Nephron (organoid): ENCODE data around the gene SDR42E2.
A peak's percentile ranks its signal among the peaks of the same experiment; 100 is the strongest.

Experiments used
- H3K27ac Mint-ChIP-seq, 3 experiments: 2 replicates each; pipeline ENCODE4 v1.8.0; 2020; ENCODE audit warnings: mixed read lengths in 3 of 3, mild to moderate bottlenecking in 2 of 3, moderate library complexity in 1 of 3
- H3K27me3 Mint-ChIP-seq: 2 replicates; pipeline ENCODE4 v1.8.0; 2021; ENCODE audit warnings: low read depth, mild to moderate bottlenecking, moderate library complexity, mixed read lengths
- H3K36me3 Mint-ChIP-seq: 2 replicates; pipeline ENCODE4 v1.8.0; 2020; ENCODE audit warnings: low read depth, mixed read lengths
- H3K4me1 Mint-ChIP-seq: 2 replicates; pipeline ENCODE4 v1.8.0; 2020; ENCODE audit warnings: mixed read lengths
- H3K4me3 Mint-ChIP-seq, 3 experiments: 2 replicates each; pipeline ENCODE4 v1.8.0; 2020; ENCODE audit warnings: mild to moderate bottlenecking in 3 of 3, mixed read lengths in 3 of 3, moderate library complexity in 2 of 3
- H3K9me3 Mint-ChIP-seq: 2 replicates; pipeline ENCODE4 v1.8.0; 2020; ENCODE audit warnings: mixed read lengths
- TF ChIP-seq, protein P1 (sequence below), 3 experiments: fragments of 200-600 bp; sonication (generic); IDR thresholded peaks; one replicate each; pipeline ENCODE4 v1.5.0; 2021; ENCODE audit warnings: antibody characterized with exemption in 3 of 3; ENCODE audit not compliant: unreplicated experiment in 3 of 3

SDR42E2 gene

GRCh38 chr16:22220714-22221113, 58.4 kb downstream of the SDR42E2 start:
- TF ChIP-seq, protein P1, sequence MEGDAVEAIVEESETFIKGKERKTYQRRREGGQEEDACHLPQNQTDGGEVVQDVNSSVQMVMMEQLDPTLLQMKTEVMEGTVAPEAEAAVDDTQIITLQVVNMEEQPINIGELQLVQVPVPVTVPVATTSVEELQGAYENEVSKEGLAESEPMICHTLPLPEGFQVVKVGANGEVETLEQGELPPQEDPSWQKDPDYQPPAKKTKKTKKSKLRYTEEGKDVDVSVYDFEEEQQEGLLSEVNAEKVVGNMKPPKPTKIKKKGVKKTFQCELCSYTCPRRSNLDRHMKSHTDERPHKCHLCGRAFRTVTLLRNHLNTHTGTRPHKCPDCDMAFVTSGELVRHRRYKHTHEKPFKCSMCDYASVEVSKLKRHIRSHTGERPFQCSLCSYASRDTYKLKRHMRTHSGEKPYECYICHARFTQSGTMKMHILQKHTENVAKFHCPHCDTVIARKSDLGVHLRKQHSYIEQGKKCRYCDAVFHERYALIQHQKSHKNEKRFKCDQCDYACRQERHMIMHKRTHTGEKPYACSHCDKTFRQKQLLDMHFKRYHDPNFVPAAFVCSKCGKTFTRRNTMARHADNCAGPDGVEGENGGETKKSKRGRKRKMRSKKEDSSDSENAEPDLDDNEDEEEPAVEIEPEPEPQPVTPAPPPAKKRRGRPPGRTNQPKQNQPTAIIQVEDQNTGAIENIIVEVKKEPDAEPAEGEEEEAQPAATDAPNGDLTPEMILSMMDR (IDR thresholded peaks at IDR 0.05; ENCODE audit: unreplicated experiment in 3 of 3): no peak

DNA sequence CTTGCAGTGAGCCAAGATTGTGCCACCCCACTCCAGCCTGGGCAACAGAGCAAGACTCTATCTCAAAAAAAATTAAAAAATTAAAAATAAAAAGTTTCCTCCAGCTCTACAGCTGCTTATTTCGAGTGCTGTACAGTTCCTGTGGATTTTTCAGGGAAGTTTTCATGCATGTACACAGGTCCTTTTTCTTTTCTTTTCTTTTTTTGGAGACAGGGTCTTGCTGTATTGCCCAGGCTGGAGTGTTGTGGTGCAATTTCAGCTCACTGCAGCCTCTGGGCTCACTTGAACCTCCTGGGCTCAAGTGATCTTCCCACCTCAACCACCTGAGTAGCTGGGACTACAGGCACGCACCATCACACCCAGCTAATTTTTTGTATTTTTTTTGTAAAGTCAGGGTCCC, 59.7 kb downstream of the SDR42E2 start:
- TF ChIP-seq, protein P1 (IDR thresholded peaks at IDR 0.05; ENCODE audit: unreplicated experiment in 3 of 3): no peak
- H3K4me1 Mint-ChIP-seq: peaks cover 13% of the 10 kb centered on the region
- H3K4me3 Mint-ChIP-seq: no peak overlapping the region
- no peak overlapping the region for H3K27ac Mint-ChIP-seq
- H3K27me3 Mint-ChIP-seq: no peaks in the 10 kb centered on the region
- no peaks in the 10 kb centered on the region for H3K9me3 Mint-ChIP-seq
- no peaks in the 10 kb centered on the region for H3K36me3 Mint-ChIP-seq

More at GRCh38 chr16:22220714-22221113, 58.4 kb downstream of the SDR42E2 start:
- H3K9me3 Mint-ChIP-seq: no peaks in the 10 kb centered on the region
- H3K4me1 Mint-ChIP-seq: peaks cover 19% of the 10 kb centered on the region
- H3K4me3 Mint-ChIP-seq: no peak overlapping the region
- H3K27me3 Mint-ChIP-seq: no peaks in the 10 kb centered on the region
- H3K36me3 Mint-ChIP-seq: no peaks in the 10 kb centered on the region
- peak overlapping the region; percentile 38 to 80 (median 51) for H3K27ac Mint-ChIP-seq

DNA sequence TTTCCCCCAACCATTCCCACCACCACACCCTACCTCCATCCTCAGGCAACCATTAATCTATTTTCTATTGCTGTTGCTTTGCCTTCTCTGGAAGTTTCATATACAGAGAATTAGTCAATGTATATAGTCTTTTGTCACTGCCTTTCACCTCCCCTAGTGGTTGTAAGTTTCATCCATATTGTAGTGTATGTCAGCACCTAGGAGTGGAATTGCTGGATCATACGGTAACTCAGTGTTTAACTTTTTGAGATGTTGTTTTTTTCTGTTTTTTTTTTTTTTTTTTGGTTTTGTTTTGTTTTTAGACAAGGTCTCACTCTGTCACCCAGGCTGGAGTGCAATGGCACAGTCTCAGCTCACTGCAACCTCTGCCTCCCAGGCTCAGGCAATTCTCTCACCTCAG, 60.7 kb downstream of the SDR42E2 start:
- no peaks in the 10 kb centered on the region for H3K27me3 Mint-ChIP-seq
- H3K36me3 Mint-ChIP-seq: no peaks in the 10 kb centered on the region
- TF ChIP-seq, protein P1 (IDR thresholded peaks at IDR 0.05; ENCODE audit: unreplicated experiment in 3 of 3): no peak
- no peaks in the 10 kb centered on the region for H3K9me3 Mint-ChIP-seq
- peaks cover 13% of the 10 kb centered on the region for H3K4me1 Mint-ChIP-seq
- no peak overlapping the region for H3K27ac Mint-ChIP-seq
- no peak overlapping the region for H3K4me3 Mint-ChIP-seq

GRCh38 chr16:22225060-22225459, 62.8 kb downstream of the SDR42E2 start:
- Mint-ChIP-seq H3K4me3 (no peak overlapping the region), H3K9me3 (no peaks in the 10 kb centered on the region)
- TF ChIP-seq, protein P1 (IDR thresholded peaks at IDR 0.05; ENCODE audit: unreplicated experiment in 3 of 3): no peak

GRCh38 chr16:22229889-22230288, 67.6 kb downstream of the SDR42E2 start:
- Mint-ChIP-seq H3K4me3 (no peak overlapping the region), H3K36me3 (peaks cover 8% of the 10 kb centered on the region), H3K27ac (peak overlapping the region in 1 of 3 experiments; percentile 40), H3K4me1 (peaks cover 10% of the 10 kb centered on the region), H3K9me3 (no peaks in the 10 kb centered on the region), H3K27me3 (no peaks in the 10 kb centered on the region)
- TF ChIP-seq, protein P1 (IDR thresholded peaks at IDR 0.05; ENCODE audit: unreplicated experiment in 3 of 3): no peak

More at GRCh38 chr16:22225060-22225459, 62.8 kb downstream of the SDR42E2 start:
- H3K36me3 Mint-ChIP-seq: peaks cover 4% of the 10 kb centered on the region
- no peaks in the 10 kb centered on the region for H3K27me3 Mint-ChIP-seq
- H3K27ac Mint-ChIP-seq: no peak overlapping the region
- H3K4me1 Mint-ChIP-seq: peaks cover 14% of the 10 kb centered on the region

DNA sequence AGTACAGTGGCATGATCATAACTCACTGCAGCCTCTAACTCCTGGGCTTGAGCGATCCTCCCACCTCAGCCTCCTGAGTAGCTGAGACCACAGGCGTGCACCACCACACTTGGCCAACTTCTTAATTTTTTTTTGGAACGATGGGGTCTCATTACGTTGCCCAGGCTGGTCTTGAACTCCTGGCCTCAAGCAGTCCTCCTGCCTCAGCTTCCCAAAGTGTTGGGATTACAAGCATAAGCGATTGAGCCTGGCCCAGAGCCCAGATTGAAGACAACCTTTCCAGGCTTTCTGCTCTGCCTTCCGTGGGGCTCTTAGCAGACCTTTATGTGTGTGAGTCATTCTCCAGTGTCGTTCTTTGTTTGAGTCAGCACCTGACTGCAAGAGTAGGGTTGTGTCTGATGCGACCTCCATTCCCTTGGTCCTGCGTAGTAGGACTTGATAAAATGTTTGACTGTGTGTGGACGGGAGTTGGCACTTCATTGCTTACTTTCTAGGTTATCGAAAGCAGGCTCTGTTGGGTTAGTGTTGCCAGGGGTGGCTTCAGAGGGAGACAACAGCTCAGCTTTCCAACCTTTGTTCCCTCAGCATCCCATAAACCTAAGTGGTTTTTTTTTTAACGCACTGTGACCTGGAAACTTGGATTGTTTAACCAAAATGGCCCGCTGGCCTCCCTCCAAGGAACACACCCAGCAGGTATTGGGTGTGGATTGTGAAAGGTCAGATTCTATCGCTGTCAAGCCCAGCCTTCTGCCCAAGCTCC, 70.2 kb downstream of the SDR42E2 start:
- Mint-ChIP-seq H3K4me1 (peaks cover 10% of the 10 kb centered on the region), H3K27ac (peak overlapping the region; percentile 29 to 54 (median 34)), H3K9me3 (no peaks in the 10 kb centered on the region), H3K36me3 (peaks cover 8% of the 10 kb centered on the region), H3K27me3 (no peaks in the 10 kb centered on the region), H3K4me3 (no peak overlapping the region)
- TF ChIP-seq, protein P1 (IDR thresholded peaks at IDR 0.05; ENCODE audit: unreplicated experiment in 3 of 3): no peak
